GM18526 (cell line): ENCODE results near the gene EDC4.

ENCODE experiments used
- POLR2A ChIP-seq: IDR thresholded peaks from 3 replicates; pipeline ENCODE4 v1.6.1; 2011; ENCODE audit not compliant: insufficient read length; ENCODE audit errors: extremely low read depth

Gene EDC4

DNA sequence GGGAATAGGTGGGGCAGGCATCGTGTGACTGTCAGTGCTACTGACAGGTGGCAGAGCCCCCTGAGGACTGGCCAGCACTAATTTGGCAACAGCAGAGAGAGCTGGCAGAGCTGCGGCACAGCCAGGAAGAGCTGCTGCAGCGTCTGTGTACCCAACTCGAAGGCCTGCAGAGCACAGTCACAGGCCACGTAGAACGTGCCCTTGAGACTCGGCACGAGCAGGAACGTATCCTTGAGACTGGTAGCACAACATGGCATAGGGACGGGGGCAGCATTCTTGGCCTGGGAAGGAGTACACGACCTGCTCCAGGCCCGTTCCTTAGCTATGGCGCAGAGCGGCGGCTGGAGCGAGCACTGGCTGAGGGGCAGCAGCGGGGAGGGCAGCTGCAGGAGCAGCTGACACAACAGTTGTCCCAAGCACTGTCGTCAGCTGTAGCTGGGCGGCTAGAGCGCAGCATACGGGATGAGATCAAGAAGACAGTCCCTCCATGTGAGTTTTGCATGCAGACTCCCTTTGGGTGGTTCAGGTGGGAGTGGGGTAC is 8.8 kb downstream of the EDC4 start:
- no peak for TF ChIP-seq POLR2A

GRCh38 chr16:67882374-67883145 is 9.7 kb downstream of the EDC4 start:
- TF ChIP-seq POLR2A, result no peak

GRCh38 chr16:67883146-67883871 is 10.5 kb downstream of the EDC4 start:
- no peak for TF ChIP-seq POLR2A

GRCh38 chr16:67883872-67884261 is 11.0 kb downstream of the EDC4 start:
- TF ChIP-seq POLR2A, result no peak

GRCh38 chr16:67884684-67885083 is 11.8 kb downstream of the EDC4 start, which contains the start of gene NRN1L:
TSS of gene NRN1L (plus strand) at chr16:67884885. CDS start at chr16:67884904, 19 bp downstream.
- no peak for TF ChIP-seq POLR2A

GRCh38 chr16:67885545-67885944 is 12.7 kb downstream of the EDC4 start:
- no peak for TF ChIP-seq POLR2A

GRCh38 chr16:67885976-67886375 is 13.1 kb downstream of the EDC4 start:
- TF ChIP-seq POLR2A, result no peak

DNA sequence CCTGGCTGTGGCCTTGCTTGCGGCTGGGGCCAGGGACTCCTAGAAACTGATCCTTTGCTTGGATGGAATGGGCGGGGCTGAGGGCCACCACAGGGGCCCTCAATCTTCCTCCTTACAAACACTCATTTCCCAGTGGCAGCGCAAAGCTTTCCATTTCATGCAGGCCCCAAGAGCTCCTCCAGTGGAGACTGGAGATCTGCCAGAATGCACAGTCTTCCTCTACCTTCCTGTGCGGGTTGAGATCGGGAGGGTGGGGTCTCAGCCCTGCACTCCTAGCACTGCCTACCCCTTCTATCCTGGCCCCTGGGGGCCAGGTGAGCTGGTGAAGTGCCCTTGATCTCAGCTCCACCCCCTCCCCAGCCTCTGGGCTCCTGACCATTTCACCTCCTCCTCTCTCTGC is 13.5 kb downstream of the EDC4 start:
- TF ChIP-seq POLR2A, result no peak

- TF ChIP-seq POLR2A, result no peak
Observed at GRCh38 chr16:67888331-67888730, 15.5 kb downstream of the EDC4 start.

- no peak for TF ChIP-seq POLR2A
Observed at GRCh38 chr16:67892375-67892774, 19.5 kb downstream of the EDC4 start.

GRCh38 chr16:67892899-67893742 is 20.3 kb downstream of the EDC4 start, which contains the start of gene PSKH1:
TSS of gene PSKH1 (plus strand) at chr16:67893254. CDS start at chr16:67908750, 15,496 bp downstream.
- TF ChIP-seq POLR2A, result peak; percentile 64

- no peak for TF ChIP-seq POLR2A
Observed at GRCh38 chr16:67893743-67894399, 21.0 kb downstream of the EDC4 start.

- no peak for TF ChIP-seq POLR2A
Observed at GRCh38 chr16:67897231-67897630, 24.4 kb downstream of the EDC4 start.

DNA sequence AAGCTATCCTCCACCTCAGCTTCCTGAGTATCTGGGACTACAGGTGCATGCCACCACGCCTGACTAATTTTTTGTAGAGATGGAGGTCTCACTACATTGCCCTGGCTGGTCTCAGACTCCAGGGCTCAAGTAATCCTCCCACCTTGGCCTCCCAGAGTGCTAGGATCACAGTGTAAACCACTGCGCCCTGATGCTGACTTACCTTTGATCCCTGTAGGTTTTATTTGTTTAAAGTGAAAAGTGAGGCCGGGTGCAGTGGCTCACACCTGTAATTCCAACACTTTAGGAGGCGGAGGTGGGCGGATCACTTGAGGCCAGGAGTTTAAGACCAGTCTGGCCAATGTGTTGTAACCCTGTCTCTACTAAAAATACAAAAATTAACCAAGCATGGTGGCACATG is 28.9 kb downstream of the EDC4 start:
- no peak for TF ChIP-seq POLR2A

DNA sequence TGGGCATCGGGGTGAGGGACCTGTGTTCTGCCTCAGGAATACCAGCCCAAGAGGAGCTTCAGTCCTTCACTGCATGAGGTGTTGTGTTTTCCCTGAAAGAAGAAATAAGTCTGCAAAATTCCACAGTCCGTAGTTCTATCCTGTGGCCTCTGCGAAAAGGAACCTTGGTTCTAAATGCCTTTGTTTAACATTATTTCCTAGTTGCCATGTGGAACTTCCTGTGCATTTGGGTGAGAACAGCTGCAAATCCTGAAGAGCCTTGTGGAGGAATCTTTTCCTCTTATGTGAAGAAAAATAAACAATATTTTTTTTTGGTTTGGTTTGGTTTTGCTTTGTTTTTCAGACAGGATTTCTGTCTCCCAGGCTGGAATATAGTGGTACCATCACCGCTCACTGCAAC is 30.0 kb downstream of the EDC4 start:
- no peak for TF ChIP-seq POLR2A
